ENCODE results near the gene LYPD8. TPM values are rescaled to one million over a fixed set of nuclear protein-coding genes. Genes with fewer than 3 reads are reported as not detected.
"Not testable (repeated sequence)": the region's sequence is repeated elsewhere in the genome, so short reads cannot be mapped to it uniquely, and the experiment has no call there.

The LYPD8 gene, protein sequence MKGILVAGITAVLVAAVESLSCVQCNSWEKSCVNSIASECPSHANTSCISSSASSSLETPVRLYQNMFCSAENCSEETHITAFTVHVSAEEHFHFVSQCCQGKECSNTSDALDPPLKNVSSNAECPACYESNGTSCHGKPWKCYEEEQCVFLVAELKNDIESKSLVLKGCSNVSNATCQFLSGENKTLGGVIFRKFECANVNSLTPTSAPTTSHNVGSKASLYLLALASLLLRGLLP
- not detected for total RNA-seq

GRCh38 chr1:248755517-248755916, at the start of gene LYPD8:
Gene LYPD8 (minus strand): TSS chr1:248755759. CDS start chr1:248751081, 4,678 bp downstream.
- no peaks in the 10 kb centered on the region for H3K36me3 ChIP-seq
- no peak within 1 kb of the TSS for H3K27ac ChIP-seq
- no peaks in the 10 kb centered on the region for H3K4me1 ChIP-seq
- H3K9me3 ChIP-seq = no peaks in the 10 kb centered on the region
- no peaks in the 10 kb centered on the region for H3K27me3 ChIP-seq
- ATAC-seq = no peak
- 85 to 95% methylated on average over 3 to 4 of the region's 6 CpGs for WGBS, 2 donors (ENCODE audit: low coverage in 1 of 2)
- no peak within 1 kb of the TSS for H3K4me3 ChIP-seq
- TF ChIP-seq, protein P1, sequence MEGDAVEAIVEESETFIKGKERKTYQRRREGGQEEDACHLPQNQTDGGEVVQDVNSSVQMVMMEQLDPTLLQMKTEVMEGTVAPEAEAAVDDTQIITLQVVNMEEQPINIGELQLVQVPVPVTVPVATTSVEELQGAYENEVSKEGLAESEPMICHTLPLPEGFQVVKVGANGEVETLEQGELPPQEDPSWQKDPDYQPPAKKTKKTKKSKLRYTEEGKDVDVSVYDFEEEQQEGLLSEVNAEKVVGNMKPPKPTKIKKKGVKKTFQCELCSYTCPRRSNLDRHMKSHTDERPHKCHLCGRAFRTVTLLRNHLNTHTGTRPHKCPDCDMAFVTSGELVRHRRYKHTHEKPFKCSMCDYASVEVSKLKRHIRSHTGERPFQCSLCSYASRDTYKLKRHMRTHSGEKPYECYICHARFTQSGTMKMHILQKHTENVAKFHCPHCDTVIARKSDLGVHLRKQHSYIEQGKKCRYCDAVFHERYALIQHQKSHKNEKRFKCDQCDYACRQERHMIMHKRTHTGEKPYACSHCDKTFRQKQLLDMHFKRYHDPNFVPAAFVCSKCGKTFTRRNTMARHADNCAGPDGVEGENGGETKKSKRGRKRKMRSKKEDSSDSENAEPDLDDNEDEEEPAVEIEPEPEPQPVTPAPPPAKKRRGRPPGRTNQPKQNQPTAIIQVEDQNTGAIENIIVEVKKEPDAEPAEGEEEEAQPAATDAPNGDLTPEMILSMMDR (IDR thresholded peaks at IDR 0.05) = no peak
- no peak for TF ChIP-seq POLR2A (IDR thresholded peaks at IDR 0.05)

GRCh38 chr1:248804771-248805681, 49.5 kb upstream of the LYPD8 start:
- peaks cover 0 to 13% (median 0%) of the 10 kb centered on the region in 3 donors for H3K4me1 ChIP-seq
- peak; percentile 44 for ATAC-seq
- H3K4me3 ChIP-seq = no peak overlapping the region
- no peaks in the 10 kb centered on the region for H3K9me3 ChIP-seq
- no peaks in the 10 kb centered on the region for H3K27me3 ChIP-seq
- WGBS, 2 donors (ENCODE audit: low coverage in 1 of 2) = 59 to 67% methylated on average over 5 to 7 of the region's 10 CpGs
- no peaks in the 10 kb centered on the region for H3K36me3 ChIP-seq
- peak overlapping the region in 1 of 4 donors; percentile 2 for H3K27ac ChIP-seq
- TF ChIP-seq POLR2A (IDR thresholded peaks at IDR 0.05) = no peak
- TF ChIP-seq POLR2AphosphoS5 (IDR thresholded peaks at IDR 0.05) = no peak
- TF ChIP-seq, protein P1 (IDR thresholded peaks at IDR 0.05) = no peak
- no peak for TF ChIP-seq EP300 (IDR thresholded peaks at IDR 0.05)

DNA sequence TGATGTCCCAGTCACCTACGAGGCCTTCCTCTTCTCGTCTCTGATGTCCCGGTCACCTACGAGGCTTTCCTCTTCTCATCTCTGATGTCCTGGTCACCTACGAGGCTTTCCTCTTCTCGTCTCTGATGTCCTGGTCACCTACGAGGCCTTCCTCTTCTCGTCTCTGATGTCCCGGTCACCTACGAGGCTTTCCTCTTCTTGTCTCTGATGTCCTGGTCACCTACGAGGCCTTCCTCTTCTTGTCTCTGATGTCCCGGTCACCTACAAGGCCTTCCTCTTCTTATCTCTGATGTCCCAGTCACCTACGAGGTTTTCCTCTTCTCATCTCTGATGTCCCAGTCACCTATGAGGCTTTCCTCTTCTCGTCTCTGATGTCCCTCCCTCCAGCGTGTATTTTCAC, 47.9 kb upstream of the LYPD8 start:
- WGBS, 2 donors (ENCODE audit: low coverage in 1 of 2) = 86% methylated on average over 14 to 15 of the region's 15 CpGs
- H3K4me1 ChIP-seq = peaks cover 0 to 12% (median 0%) of the 10 kb centered on the region in 3 donors
- H3K9me3 ChIP-seq, H3K36me3 ChIP-seq, H3K4me3 ChIP-seq, H3K27me3 ChIP-seq, ATAC-seq, H3K27ac ChIP-seq: not testable (repeated sequence)

DNA sequence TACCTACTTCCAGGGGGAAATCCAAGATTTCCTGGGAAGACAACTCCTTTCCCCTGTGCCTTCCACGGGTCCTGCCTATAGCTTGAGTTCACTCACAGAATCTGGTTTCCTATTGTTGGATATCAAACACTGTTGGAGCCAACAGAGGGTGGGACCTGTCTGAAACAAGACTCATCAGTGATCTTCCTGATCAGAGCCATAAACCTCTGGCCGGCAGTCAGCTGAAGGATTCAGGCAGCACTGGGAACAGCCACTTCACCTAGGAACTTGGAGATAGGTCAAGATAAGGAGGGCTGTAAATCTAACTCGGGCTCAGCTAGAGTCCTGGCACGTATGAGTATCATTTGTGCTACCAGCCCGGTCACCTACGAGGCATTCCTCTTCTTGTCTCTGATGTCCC, 46.9 kb upstream of the LYPD8 start:
- H3K4me3 ChIP-seq = no peak overlapping the region
- TF ChIP-seq EP300 (IDR thresholded peaks at IDR 0.05) = no peak
- no peak for TF ChIP-seq POLR2A (IDR thresholded peaks at IDR 0.05)
- no peak for TF ChIP-seq POLR2AphosphoS5 (IDR thresholded peaks at IDR 0.05)
- TF ChIP-seq, protein P1 (IDR thresholded peaks at IDR 0.05) = no peak
- no peak overlapping the region for H3K27ac ChIP-seq
- H3K4me1 ChIP-seq = peaks cover 0 to 12% (median 0%) of the 10 kb centered on the region in 3 donors
- no peaks in the 10 kb centered on the region for H3K27me3 ChIP-seq
- 84 to 88% methylated on average over 4 to 5 of the region's 6 CpGs for WGBS, 2 donors (ENCODE audit: low coverage in 1 of 2)
- H3K36me3 ChIP-seq = no peaks in the 10 kb centered on the region
- H3K9me3 ChIP-seq = no peaks in the 10 kb centered on the region
- no peak for ATAC-seq

DNA sequence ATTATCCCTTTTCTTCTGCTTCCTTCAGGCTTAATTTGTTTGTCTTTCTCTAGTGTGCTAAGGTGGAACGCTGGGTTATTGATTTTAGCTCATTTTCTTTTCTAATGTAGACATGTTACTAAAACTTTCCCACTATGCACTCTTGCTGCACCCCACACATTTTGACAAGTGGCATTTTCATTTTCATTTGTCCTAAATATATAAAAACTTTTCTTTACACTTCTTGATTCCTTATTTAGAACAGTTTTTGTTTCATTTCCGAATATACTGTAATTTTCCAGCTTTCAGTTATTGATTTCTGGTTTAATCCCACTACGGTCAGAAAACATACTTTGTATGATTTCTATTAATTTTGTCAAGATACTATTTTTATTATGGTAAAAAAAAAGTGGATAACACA, 44.9 kb upstream of the LYPD8 start:
- H3K4me3 ChIP-seq = no peak overlapping the region
- peaks cover 0 to 8% (median 0%) of the 10 kb centered on the region in 3 donors for H3K9me3 ChIP-seq
- no peak overlapping the region for H3K27ac ChIP-seq
- H3K27me3 ChIP-seq = peaks cover 4% of the 10 kb centered on the region
- 77 to 87% methylated on average over 3 of the region's 3 CpGs for WGBS, 2 donors (ENCODE audit: low coverage in 1 of 2)
- H3K4me1 ChIP-seq = no peaks in the 10 kb centered on the region
- TF ChIP-seq, protein P1 (IDR thresholded peaks at IDR 0.05) = no peak
- TF ChIP-seq POLR2A (IDR thresholded peaks at IDR 0.05) = no peak
- TF ChIP-seq POLR2AphosphoS5 (IDR thresholded peaks at IDR 0.05) = no peak
- TF ChIP-seq EP300 (IDR thresholded peaks at IDR 0.05) = no peak
- ATAC-seq = no peak
- no peaks in the 10 kb centered on the region for H3K36me3 ChIP-seq
